C4-2B (cell line): ENCODE results near the gene NLRP7.

Experiments used
- ZFX ChIP-seq: fragments of 450-650 bp; IDR thresholded peaks from 2 replicates; pipeline ENCODE4 v1.6.1; 2017
- TF ChIP-seq, protein P1 (sequence below): fragments of 450-650 bp; conservative IDR thresholded peaks from 2 replicates; pipeline ENCODE4 v1.5.1; 2017; ENCODE audit warnings: mild to moderate bottlenecking

DNA sequence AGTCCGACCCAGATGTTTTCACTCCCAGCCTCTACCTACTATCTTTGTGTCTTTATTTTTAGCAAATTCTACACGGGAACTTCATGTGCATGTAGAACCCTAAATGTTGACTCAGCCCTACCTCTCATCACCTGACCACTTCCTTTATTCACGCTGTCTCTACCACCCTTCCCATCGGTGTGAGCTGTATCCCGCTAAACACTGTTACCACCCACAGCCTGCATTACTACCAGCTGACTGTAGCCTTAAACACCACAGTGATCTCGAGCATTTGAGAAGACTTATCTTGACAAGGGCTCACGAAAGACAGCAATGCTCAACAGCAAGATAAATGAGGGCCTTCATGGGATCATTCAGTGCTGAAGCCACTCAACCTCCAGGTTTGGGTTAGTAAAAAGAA lies 26.2 kb downstream of the NLRP7 start:
- TF ChIP-seq, protein P1, sequence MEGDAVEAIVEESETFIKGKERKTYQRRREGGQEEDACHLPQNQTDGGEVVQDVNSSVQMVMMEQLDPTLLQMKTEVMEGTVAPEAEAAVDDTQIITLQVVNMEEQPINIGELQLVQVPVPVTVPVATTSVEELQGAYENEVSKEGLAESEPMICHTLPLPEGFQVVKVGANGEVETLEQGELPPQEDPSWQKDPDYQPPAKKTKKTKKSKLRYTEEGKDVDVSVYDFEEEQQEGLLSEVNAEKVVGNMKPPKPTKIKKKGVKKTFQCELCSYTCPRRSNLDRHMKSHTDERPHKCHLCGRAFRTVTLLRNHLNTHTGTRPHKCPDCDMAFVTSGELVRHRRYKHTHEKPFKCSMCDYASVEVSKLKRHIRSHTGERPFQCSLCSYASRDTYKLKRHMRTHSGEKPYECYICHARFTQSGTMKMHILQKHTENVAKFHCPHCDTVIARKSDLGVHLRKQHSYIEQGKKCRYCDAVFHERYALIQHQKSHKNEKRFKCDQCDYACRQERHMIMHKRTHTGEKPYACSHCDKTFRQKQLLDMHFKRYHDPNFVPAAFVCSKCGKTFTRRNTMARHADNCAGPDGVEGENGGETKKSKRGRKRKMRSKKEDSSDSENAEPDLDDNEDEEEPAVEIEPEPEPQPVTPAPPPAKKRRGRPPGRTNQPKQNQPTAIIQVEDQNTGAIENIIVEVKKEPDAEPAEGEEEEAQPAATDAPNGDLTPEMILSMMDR: no peak
- TF ChIP-seq ZFX: no peak
